Astrocyte of the hippocampus (primary cell): ENCODE results near the gene CACNG3.
A peak's percentile ranks its signal among the peaks of the same experiment; 100 is the strongest.
"Not testable (repeated sequence)": the region's sequence is repeated elsewhere in the genome, so short reads cannot be mapped to it uniquely, and the experiment has no call there.

Experiments used
- DNase-seq: peaks from one replicate; pipeline ENCODE4 v3.0.0; 2011; ENCODE audit warnings: low read depth, low spot score

Gene CACNG3

DNA sequence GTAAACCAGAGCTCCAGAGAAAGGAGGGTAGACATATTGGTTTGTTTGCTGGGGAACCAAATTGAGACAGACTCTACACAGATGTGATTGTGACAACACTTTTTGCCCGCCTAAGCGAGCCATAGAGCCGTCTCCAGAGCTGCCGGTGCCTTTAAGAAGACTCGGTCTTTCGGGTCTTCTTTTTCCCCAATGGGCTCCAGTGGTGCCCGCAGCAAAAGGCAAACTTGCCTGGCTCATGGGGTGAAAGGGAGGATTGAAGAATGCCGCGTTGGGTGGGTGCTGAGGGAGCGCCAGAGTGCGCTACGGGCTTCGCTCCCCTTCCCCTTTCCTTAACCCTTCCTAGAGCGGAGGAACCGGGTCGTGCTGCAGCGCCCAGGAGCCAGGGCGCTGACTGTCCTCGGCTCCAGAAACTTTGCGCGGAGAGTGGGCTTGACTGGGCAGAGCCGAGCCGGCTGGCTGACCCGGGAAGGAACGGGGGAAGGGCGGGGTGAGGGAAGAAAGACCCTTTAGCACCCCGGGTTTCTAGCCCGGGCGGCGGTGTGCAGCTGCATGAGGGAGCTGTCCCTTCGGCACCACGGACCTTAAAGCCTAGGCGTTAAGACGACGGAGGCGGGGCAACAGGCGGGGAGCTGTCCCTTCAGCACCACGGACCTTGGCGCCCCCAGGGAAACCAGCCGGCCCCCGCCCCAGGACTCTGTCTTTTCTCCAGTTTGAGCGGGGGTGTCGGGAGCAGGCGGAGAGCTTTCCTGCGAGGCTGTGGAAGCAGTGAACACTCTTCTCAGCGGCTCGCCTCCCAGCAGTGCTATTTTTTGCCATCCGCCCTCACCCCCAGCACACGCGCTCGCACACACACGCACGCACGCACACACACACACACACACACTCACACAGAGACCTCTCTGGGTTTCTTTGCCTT is at the start of gene CACNG3:
Gene CACNG3 (plus strand): TSS at position 880 of the 916 bp plus-strand sequence. CDS start 420 bp downstream, outside the sequence.
- peak; percentile 86 for DNase-seq

DNA sequence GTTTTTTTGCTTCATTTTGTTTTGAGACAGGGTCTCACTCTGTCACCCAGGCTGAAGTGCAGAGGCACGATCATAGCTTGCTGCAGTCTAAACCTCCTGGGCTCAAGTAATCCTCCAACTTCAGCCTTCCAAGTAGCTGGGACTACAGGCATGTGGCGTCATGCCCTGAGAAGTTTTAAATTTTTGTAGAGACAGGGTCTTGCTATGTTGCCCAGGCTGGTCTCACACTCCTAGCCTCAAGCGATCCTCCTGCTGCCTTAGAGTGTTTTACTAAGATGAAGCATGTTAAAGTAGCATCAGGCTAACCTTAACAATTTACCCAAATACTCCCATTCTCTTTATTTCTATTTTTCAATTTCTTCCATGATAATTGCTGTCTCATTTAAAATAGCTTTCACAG is 49.2 kb upstream of the CACNG3 start:
- DNase-seq = no peak

DNA sequence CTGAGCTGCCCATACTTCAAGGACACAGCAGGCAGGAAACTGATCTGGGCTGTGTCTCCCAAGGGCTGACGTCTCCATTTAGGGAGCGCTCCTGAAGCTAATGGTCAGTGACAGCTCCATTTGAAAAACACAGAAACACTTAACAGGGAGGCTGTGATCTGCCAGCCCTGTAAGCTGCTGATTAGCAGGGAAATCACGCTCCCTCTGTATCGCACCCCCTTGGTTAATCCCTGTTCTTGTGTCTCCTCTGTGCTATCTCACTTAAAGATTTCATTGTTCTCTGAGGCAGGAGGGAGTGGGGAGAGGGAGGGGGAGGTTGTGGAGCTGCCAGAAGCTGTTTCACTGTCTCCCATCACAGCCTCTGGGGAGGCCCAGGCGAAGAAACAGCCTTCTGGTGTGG is 47.4 kb upstream of the CACNG3 start:
- peak; percentile 9 for DNase-seq

DNA sequence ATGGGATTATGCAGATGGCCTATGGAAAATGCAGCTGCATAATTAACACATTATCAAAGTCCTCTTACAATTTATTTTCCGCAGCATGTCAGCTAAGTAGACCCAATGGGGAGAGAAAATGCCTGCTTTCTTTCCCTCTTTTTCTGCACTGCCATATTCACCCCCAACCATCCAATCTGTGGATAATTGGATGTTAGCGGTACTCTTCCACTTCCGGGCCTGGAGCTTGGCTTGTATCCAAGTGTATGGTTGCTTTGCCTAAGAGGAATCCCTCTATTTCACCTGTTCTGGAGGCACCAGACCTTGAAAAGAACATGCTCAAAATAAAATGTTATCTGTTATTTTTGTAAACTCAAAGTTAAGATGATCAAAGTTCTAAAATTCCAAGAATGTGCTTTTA is 41.1 kb upstream of the CACNG3 start:
- no peak for DNase-seq

DNA sequence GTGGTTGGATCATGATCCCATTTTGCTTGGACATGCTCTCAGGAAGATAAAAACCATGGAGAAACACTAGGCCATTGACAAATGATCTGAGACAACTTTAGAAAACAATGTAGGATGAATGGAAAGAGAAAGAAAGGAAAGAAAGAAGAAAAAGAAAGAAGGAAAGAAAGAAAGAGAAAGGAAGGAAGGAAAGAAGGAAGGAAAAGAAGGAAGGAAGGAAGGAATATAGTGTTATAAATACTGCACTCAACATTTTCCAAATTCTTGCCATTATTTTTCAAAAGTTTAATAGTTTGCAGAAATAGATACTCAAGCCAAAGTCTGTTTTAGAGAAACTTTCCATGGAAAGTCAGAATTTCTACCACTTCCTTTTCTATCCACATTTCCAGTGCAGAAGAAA is 39.2 kb upstream of the CACNG3 start:
- DNase-seq = no peak

DNA sequence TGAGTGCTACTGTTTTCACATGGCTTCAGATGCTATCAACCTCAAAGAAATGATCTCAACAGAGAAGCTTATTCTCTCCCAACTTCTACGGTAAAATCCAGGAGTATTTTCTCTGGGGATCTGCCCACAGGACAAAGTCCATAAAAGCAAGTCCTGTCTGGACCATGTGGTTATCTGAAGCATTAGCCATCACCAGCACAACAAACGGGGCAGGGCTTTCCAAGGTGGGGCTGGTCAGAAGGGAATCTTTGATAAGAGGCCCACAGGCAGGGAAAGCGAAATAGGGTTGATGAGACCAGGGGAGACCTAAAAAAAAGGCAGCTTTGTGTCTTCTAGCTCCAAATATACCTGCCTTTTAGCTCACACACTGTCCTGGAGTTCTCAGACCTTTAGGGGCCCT is 38.7 kb upstream of the CACNG3 start:
- DNase-seq = no peak

DNA sequence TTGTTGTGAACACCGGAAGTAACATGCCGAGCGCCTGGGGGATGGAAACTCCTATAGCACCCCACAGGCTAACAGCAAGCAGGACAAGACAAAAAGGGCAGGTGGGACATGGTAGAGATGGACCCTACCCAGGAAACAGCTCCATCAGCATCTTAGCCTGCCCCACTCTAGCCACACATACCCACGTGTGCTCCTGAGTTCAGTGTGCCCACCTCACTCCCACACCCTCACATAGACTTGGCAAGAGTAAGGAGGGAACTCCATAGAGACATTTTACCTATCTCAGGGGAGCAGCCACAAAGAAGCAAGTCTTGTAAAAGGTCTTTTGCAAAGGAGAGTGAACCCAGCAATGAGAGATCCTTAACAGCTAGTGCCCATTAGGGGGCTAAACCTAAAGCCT is 37.8 kb upstream of the CACNG3 start:
- no peak for DNase-seq

DNA sequence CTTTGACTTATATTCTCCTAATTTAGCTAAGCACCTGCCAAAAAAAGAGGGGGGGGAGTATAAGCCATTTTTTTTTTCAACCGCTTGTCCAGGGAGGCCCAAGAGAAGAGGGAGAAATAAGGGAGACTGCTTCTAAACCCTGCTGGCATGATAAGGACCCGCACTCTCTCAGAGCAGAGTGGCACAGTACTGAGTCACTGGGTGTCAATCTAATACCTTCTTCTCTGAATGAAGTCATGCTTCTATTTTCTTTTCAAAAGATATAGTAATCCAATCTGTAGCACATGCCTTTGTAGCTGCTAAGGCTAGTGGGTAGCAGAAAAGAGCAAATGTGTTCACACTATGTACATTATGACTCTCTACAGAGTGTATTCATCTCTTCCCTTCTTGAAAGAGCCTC is 34.9 kb upstream of the CACNG3 start:
- no peak for DNase-seq

DNA sequence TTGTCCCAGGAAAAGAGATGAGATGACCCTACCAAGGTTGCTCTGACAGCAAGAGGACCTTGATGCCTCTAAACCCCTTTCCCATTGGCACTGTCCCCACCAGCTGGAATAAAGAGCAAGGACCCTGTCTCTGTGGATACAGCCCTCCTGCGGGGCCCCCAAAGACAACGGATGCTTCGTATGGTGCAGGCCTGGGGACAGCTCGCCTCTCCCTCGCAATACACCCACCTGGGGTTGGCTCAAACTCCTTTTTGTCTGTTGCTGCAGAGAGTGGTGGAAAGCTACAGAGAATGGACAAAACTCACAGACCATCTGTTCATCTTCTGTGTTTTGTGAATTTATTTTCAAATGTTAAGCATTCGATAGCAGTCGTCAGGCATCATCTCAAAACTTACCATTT is 27.6 kb upstream of the CACNG3 start:
- DNase-seq = no peak

DNA sequence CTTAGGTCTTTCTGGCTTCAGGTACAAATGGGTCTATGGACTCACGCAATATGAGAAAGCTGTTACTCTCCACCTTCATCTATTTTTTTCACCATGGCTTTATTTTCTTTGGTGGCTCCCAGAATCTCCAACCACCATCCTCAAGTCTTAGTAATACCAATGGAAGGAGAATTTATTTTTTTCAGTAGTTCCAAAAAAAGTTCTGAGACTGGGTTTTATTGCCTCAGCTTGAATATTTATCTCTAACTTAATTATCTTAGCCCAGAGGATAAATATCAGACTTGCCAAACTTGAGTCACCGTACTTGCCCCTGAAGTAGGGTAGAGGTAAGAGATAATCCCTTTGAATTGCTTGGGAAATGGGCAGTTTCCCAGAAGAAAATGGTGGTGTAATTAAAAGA is 23.2 kb upstream of the CACNG3 start:
- no peak for DNase-seq

DNA sequence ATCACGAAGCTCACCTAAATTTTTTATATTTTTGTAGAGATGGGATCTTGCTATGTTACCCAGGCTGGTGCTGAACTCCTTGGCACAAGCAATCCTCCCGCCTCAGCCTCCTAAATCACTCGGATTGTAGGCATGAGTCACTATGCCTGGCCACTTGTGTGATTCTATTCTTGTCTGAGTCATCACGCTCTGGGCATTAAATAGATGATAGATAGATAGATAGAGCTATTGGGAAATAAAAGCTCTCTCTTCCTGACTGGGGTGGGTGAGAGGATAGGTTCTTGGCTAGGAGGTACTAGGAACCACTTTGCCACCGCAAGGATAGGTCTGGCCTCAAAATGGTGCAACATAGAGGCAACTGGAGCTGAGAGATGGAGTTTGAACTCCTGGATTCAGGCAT is 21.4 kb upstream of the CACNG3 start:
- no peak for DNase-seq

DNA sequence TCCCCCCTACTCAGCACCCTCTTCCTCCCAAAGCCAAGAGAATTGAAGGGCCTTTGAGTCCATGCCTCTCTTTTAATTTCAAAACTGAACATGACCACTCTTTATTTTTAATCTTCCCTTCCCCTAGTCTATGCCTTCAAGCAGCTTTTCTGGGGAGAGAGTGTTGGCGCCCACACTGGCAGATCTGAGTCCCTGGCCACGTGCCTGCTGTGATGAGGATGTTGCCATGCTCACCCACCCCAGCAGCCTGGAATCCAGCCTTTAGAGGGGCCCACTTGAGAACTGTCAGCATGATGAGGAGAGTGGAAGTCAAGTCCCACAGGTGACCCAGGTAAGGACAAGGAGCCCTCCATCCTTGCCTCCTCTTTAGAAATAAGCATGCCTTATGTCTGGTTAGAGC is 20.3 kb upstream of the CACNG3 start:
- no peak for DNase-seq

DNA sequence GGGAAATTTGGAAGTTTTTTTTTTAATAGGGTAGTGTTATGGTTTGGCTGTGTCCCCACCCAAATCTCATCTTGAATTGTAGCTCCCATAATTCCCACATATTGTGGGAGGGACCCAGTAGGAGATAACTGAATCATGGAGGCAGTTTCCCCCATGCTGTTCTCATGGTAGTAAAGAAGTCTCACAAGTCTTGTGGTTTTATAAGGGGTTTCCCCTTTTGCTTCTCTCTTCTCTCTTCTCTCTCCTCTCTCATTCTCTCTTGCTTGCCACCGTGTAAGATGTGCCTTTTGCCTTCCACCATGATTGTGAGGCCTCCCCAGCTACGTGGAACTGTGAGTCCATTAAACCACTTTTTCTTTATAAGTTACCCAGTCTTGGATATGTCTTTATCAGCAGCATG is 17.3 kb upstream of the CACNG3 start:
- not testable (repeated sequence) for DNase-seq

DNA sequence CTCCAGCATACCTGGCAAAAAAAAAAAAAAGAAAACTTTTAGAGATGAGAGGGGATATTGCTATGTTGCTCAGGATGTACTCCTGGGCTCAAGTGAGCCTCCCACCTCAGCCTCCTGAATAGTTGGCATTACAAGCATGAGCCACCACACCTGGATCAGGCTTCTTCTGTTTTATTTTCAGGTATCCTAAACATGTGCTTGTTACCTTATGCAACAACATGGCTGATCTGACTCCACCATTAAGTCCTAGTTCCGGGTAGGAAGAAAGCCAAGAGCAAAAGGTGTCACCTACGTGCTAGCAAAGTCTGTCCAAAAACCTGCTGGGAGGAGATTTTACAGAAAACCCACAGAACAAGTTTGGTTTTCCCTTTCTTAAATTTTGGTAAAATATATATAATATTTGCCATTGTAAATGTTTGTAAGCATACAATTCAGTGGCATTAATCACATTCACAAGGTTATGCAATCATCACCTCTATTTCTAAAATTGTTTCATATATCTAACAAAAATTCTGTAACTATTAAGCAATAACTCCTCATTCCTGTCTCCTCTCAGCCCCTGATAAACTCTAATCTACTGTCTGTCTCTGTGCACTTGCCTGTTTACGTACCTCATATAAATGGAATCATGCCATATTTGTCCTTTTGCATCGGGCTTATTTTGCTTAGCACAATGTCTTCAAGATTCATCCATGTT is 9.1 kb upstream of the CACNG3 start:
- no peak for DNase-seq

DNA sequence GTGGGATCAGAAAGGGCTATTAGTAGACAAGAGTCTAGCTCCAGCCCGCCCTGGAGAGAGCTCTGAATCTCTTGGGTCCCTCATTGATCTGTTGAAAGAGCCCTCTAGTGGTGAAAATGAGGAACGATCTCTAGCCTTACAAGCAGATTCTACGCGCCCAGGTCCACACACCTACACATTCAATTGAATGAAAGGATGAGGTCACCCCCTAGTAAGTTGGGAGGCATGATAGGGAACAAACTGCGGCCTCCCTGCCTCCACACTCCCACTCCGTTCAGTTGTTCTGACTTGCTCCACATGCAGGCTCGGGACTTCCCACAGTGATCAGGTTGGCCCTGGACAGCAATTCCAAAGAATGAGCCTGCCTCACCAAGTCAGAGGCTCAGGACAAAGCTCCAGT is 2.9 kb upstream of the CACNG3 start:
- DNase-seq = peak; percentile 62

DNA sequence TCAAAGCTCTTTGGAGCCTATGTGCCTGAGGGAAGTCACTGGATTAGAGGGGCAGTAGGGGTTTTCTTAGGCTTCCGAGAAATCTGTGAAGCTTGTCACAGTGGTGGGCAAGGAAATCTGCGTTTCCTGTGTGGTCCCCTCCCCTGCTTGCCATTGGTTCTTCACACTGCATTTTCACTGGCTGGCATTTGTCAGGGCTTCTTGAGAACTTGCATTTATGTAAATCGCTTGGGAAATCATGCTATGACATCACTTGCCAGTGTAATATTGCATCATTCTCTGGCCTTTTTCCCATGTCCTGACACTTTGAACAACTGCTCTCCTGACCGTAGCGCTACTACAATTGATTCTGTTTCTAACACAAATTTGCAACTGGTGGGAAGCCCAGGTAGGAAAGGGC is 1.8 kb downstream of the CACNG3 start:
- no peak for DNase-seq

DNA sequence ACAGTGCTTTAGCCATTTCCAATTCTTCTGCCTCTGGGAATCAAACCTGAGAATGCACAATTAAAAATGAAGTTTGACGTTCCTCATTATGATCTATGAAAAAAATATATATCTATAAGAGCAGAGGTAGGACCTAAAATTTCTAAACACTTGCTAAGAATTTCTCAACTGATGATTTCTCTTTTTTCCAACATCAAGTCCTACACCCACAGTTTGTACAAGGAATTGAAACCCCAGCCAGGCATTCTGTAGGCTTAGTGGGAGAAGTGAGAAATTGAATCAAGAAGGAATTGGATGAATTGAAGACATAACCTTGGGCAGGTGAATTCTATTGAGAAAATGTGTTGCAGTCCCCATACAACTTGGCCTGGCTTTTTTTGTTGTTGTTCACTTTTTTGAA is 2.7 kb downstream of the CACNG3 start:
- DNase-seq = no peak

DNA sequence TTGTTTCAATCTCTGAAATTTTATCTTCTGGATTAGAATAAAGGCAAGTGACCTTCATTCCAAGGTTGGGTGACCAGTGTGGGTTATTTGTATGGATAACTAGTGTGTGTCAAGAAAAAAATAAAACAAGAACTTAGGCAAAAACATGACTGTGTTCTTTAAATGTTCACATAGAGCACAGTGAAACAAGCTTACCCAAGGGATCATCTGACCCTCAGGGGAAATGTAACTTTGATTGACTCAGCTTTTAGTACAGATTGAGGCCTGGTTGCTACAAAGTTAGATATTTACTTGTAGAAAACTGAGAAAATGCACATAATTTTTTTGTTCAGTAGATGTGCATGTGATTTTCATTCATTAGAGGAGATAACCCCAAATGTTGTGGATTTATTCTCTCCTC is 6.7 kb downstream of the CACNG3 start:
- DNase-seq = no peak

DNA sequence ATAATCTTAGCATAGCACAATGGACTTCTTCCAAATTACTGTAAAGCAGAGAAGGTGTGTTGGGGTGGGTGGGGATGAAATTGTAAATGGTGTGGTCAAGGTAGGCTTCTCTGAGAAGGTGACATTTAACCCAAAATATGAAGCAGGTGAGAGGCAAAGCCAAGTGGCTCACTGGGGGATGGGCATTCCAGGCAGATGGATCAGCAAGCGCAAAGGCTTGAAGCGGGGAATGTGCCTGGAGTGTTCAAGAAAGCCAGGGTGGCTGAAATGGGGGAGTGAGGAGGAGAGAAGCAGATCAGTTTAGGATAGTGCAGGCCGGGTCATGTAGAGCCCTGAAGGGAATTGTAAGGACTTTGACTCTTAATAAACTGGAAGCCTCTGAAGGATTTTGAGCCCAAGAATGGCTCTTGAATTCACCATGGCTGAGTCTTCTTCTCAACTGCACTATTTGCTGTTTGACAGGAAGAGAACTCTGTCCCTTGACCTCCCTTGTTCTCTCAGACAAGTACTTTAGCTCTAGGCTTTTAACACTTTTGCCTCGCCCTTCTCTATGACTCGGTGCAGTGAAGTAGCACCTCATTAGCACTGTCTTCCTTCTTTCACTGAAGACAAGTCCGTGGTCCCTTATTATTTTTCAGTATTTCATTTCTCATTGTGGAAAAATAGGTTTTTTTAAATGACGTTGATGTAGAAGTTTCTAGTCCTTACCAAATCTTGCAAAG is 14.7 kb downstream of the CACNG3 start:
- DNase-seq = no peak

DNA sequence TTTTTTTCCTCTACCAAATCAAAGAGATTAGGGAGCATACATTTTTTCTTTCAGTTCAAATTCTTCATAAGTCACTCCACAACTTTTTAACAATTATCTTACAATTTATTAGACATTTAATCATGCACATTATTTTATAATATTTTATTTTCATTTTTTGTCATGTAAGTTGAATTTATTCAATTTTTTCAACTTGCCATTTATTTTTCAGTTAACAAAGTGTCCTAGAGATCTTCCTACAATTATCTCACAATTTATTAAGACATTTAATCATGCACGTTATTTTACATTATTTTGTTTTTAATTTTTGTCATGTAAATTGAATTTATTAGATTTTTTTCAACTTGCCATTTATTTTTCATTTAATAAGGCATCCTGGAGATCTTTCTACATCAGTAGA is 16.2 kb downstream of the CACNG3 start:
- DNase-seq = no peak

DNA sequence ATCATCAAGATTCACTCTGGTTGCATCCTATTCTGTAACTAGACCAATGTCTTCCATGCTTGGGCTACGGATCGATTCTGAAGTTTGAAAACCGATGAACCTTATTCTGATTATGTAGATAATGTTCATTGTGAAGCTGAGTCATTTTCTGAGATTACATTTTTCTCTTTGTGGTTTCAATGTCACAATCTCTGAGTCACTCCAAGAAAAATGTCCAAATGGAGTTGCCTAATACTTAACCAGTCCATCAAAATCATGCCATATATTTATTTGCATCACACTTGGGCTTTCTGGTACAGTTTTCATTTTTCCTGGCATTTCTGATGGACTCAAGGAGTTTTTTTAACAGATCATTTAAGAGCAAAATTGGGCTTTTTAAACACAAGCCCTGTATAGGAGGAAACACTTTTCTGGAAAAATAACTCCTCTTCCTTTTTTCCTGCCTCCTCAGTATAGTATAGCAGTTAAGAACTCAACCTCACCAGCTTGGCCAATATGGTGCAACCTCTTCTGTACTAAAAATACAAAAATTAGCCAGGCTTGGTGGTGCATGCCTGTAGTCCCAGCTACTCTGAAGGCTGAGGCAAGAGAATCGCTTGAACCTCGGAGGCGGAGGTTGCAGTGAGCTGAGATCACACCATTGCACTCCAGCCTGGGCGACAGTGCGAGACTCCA is 17.5 kb downstream of the CACNG3 start:
- peak; percentile 13 for DNase-seq

DNA sequence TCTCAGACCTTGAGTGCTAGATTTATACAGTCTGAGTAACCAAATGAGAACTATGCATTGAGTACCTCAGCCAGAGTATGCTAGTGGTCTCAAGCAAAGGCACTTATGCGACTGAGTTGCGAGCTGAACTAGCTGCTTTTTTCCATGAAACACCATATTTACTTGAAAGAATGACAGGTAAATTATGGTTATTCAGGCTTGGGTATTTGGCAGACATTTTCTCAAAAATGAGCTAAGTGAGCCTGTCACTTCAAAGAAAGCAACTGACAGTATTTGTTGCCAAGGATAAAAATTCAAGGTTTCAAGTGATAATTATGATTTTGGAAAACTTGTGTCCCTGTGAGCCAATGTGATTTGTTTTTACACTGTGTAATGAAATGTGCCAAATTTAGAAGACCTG is 19.3 kb downstream of the CACNG3 start:
- DNase-seq = no peak
